GM12878 (cell line): ENCODE measurements around the gene ANKRD65. TPM values are rescaled to one million over a fixed set of nuclear protein-coding genes. Genes with fewer than 3 reads are reported as not detected.

Experiments
- FOXM1 ChIP-seq: IDR thresholded peaks from 2 replicates; pipeline ENCODE4 v1.6.1; 2012; ENCODE audit warnings: low read depth, mild to moderate bottlenecking, inconsistent platforms, low read length, moderate library complexity
- MLLT1 ChIP-seq: fragments of 450-650 bp; IDR thresholded peaks from 2 replicates; pipeline ENCODE4 v1.6.1; 2016; ENCODE audit warnings: mild to moderate bottlenecking
- PML ChIP-seq: IDR thresholded peaks from 2 replicates; pipeline ENCODE4 v1.6.1; 2012; ENCODE audit warnings: low read length, inconsistent platforms
- POLR2AphosphoS5 ChIP-seq: IDR thresholded peaks from 2 replicates; pipeline ENCODE4 v1.6.1; 2011; ENCODE audit warnings: mild to moderate bottlenecking, low read length, inconsistent platforms
- RFX5 ChIP-seq: IDR thresholded peaks from 2 replicates; pipeline ENCODE4 v1.6.1; 2011; ENCODE audit warnings: low read depth, low read length, improper control_type of control experiment
- polyA plus RNA-seq, 11 experiments: library from polyadenylated mRNA; depleted of rRNA in 4 of 11; unstranded in 6 of 11; stranded (reverse) in 5 of 11; fragments of >200 nt; fragmentation: Nextera tagmentation in 4 of 11; fragmentation: Illumina TruSeq in 1 of 11; extraction: Ambion mirVana in 4 of 11; extraction: Trizol in 1 of 11; gene quantifications; 1 replicate in 1 of 11; 2 replicates in 10 of 11; pipeline versions ENCODE4 v1.2.1 to v1.2.3, GENCODE V29; 2011 to 2016; ENCODE audit warnings: inconsistent platforms in 2 of 11, missing spikeins in 2 of 11, low read depth in 1 of 11
- total RNA-seq, 4 experiments: library from RNA; depleted of rRNA in 3 of 4; stranded (reverse); fragments of >200 nt in 3 of 4; fragmentation: Illumina TruSeq in 1 of 4; extraction: Trizol in 1 of 4; gene quantifications; 2 replicates each; pipeline versions ENCODE4 v1.2.1 to v1.2.3, GENCODE V29; 2013 to 2021
- TF ChIP-seq, protein P1 (sequence below): IDR thresholded peaks from 2 replicates; pipeline ENCODE4 v1.6.1; 2012; ENCODE audit warnings: improper control_type of control experiment, low read depth, low read length; ENCODE audit not compliant: insufficient replicate concordance
- TF ChIP-seq, protein P2 (sequence below): fragments of 450-650 bp; IDR thresholded peaks from 2 replicates; pipeline ENCODE4 v1.6.1; 2017; ENCODE audit warnings: antibody characterized with exemption, mild to moderate bottlenecking, moderate library complexity

Gene ANKRD65
- total and polyA plus RNA-seq, 10 of the 15 experiments (the other 5 are each of a cell fraction or from before 2014, with no cell fraction given): 0.05 to 2.8 (median 0.37) TPM

DNA sequence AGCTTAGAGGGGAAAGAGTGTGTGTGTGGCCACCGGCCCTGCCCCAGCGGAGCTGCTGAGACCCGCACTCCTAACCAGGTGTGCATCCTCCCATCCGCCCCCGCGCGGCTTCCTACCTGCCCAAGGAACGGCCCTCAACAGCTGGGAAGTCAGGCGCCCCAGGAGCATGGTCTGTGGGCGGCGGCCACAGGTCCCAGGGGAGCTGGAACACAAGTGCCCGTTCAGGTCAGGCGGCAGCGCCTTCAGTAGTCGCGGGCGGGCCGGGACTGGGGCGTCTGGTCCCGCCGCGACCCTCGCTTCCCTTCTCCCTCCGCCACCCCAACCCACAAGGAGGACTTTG, 46.5 kb downstream of the ANKRD65 start (continued):
- TF ChIP-seq, protein P1, sequence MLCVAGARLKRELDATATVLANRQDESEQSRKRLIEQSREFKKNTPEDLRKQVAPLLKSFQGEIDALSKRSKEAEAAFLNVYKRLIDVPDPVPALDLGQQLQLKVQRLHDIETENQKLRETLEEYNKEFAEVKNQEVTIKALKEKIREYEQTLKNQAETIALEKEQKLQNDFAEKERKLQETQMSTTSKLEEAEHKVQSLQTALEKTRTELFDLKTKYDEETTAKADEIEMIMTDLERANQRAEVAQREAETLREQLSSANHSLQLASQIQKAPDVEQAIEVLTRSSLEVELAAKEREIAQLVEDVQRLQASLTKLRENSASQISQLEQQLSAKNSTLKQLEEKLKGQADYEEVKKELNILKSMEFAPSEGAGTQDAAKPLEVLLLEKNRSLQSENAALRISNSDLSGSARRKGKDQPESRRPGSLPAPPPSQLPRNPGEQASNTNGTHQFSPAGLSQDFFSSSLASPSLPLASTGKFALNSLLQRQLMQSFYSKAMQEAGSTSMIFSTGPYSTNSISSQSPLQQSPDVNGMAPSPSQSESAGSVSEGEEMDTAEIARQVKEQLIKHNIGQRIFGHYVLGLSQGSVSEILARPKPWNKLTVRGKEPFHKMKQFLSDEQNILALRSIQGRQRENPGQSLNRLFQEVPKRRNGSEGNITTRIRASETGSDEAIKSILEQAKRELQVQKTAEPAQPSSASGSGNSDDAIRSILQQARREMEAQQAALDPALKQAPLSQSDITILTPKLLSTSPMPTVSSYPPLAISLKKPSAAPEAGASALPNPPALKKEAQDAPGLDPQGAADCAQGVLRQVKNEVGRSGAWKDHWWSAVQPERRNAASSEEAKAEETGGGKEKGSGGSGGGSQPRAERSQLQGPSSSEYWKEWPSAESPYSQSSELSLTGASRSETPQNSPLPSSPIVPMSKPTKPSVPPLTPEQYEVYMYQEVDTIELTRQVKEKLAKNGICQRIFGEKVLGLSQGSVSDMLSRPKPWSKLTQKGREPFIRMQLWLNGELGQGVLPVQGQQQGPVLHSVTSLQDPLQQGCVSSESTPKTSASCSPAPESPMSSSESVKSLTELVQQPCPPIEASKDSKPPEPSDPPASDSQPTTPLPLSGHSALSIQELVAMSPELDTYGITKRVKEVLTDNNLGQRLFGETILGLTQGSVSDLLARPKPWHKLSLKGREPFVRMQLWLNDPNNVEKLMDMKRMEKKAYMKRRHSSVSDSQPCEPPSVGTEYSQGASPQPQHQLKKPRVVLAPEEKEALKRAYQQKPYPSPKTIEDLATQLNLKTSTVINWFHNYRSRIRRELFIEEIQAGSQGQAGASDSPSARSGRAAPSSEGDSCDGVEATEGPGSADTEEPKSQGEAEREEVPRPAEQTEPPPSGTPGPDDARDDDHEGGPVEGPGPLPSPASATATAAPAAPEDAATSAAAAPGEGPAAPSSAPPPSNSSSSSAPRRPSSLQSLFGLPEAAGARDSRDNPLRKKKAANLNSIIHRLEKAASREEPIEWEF: no peak
- TF ChIP-seq, protein P2, sequence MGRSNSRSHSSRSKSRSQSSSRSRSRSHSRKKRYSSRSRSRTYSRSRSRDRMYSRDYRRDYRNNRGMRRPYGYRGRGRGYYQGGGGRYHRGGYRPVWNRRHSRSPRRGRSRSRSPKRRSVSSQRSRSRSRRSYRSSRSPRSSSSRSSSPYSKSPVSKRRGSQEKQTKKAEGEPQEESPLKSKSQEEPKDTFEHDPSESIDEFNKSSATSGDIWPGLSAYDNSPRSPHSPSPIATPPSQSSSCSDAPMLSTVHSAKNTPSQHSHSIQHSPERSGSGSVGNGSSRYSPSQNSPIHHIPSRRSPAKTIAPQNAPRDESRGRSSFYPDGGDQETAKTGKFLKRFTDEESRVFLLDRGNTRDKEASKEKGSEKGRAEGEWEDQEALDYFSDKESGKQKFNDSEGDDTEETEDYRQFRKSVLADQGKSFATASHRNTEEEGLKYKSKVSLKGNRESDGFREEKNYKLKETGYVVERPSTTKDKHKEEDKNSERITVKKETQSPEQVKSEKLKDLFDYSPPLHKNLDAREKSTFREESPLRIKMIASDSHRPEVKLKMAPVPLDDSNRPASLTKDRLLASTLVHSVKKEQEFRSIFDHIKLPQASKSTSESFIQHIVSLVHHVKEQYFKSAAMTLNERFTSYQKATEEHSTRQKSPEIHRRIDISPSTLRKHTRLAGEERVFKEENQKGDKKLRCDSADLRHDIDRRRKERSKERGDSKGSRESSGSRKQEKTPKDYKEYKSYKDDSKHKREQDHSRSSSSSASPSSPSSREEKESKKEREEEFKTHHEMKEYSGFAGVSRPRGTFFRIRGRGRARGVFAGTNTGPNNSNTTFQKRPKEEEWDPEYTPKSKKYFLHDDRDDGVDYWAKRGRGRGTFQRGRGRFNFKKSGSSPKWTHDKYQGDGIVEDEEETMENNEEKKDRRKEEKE: no peak
- TF ChIP-seq PML (no peak), FOXM1 (no peak), RFX5 (no peak), MLLT1 (no peak), POLR2AphosphoS5 (0 out of 2 replicates have a peak, but pooled peaks have one; percentile 4)
- TF ChIP-seq, all 136 proteins: peak for 3
